GM12801 (cell line): ENCODE measurements around the gene CLDND2.

ENCODE experiments used
- TF ChIP-seq, protein P1 (sequence below): IDR thresholded peaks from one replicate; pipeline ENCODE4 v1.5.1; 2011; ENCODE audit warnings: control low read depth; ENCODE audit not compliant: insufficient read length; ENCODE audit errors: extremely low read depth

CLDND2 gene, protein sequence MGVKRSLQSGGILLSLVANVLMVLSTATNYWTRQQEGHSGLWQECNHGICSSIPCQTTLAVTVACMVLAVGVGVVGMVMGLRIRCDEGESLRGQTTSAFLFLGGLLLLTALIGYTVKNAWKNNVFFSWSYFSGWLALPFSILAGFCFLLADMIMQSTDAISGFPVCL

DNA sequence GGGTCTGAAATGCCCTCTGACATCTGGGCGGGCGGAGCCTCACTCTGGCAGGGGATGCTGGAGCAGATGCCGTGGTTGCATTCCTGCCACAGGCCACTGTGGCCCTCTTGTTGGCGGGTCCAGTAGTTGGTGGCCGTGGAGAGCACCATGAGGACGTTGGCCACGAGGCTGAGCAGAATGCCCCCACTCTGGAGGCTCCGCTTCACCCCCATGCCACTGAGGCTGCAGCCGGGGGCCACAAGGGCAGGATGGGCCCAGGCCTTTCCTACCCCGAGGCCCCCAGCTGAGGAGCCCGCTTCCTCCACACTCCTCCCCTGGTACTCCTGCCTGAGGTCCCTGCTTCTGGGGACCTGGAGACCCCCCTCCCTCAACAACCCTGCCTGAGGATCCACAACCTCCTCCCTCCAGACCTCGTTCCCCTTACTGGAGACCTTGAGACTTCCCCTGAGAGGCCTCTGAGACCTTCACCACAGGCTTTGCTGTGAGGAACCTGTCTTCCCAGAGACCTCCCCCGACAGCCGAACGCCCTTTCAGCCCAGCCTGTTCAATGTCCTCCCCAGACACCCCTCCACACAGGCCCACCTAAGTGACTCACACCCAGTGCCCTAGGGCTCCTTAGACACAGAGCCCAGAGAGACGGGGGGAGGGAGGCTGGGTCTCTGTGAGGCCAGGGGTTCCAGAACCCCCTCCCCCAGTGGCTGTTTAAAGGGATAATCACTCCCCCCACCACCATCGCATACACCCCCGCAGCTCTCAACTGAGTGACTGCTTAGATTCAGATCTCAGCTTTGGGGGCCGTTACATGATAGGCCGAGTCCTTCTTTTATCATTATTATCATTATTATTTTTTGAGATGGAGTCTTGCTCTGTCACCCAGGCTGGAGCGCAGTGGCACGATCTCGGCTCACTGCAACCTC is at the start of gene CLDND2:
Gene CLDND2, minus strand, starts transcription at position 638 of the 917 bp plus-strand sequence. Its CDS starts 426 bp downstream, at position 212.
- TF ChIP-seq, protein P1, sequence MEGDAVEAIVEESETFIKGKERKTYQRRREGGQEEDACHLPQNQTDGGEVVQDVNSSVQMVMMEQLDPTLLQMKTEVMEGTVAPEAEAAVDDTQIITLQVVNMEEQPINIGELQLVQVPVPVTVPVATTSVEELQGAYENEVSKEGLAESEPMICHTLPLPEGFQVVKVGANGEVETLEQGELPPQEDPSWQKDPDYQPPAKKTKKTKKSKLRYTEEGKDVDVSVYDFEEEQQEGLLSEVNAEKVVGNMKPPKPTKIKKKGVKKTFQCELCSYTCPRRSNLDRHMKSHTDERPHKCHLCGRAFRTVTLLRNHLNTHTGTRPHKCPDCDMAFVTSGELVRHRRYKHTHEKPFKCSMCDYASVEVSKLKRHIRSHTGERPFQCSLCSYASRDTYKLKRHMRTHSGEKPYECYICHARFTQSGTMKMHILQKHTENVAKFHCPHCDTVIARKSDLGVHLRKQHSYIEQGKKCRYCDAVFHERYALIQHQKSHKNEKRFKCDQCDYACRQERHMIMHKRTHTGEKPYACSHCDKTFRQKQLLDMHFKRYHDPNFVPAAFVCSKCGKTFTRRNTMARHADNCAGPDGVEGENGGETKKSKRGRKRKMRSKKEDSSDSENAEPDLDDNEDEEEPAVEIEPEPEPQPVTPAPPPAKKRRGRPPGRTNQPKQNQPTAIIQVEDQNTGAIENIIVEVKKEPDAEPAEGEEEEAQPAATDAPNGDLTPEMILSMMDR = no peak

DNA sequence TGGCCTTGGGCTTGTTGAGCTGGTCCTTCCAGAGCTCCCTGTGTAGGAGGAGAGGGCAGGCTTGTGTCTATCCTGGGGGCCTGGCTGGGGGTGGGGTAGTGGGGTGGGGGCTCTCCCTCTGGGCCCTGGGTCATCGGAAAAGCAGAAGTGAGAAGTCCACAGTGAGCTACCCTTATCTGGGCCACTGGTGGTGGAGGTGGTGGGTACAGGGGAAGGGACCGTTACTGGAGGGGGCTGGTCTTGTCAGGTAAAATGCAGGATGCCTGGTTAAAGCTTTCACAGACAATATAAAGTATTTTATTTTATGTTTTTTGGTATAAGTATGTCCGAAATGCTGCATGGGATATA is 49.0 kb upstream of the CLDND2 start:
- TF ChIP-seq, protein P1 = no peak

DNA sequence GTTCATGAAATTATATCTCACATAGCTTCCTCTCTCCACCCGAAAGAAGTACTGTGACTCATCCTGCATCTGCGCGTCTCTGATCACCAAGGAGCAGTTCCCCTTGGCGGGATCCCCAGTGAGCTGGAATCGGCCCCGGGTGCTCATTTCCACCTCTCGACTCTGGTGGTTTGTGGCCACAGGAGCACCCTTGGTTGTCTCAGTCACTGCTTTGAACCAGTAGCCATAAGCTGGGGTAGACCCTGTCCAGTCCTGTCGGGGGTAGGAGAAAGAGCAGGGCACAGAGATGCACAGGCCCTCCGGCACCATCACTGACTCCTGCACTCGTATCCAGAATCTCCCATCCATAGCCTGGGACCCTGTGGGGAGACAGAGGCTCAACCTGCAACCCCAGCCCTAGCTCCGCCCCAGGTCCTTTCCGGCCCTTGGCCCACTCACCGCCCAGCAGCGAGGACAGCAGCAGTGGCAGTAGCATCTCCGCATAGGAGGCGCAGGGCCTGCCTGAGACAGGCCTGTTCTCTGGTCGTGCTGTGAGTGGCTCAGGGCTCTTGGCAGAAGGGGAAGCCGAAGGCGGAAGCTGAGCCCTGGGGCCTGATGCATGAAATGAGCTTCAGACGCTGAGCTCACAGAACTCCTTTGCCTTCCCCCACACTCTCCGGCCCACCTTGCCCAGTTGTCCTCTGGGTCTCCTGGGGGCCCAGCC is 48.5 kb upstream of the CLDND2 start, which contains the start of gene SIGLEC10:
Gene SIGLEC10, minus strand, starts transcription at position 536 of the 703 bp plus-strand sequence. Its CDS starts 61 bp downstream, at position 475.
- TF ChIP-seq, protein P1 = no peak

DNA sequence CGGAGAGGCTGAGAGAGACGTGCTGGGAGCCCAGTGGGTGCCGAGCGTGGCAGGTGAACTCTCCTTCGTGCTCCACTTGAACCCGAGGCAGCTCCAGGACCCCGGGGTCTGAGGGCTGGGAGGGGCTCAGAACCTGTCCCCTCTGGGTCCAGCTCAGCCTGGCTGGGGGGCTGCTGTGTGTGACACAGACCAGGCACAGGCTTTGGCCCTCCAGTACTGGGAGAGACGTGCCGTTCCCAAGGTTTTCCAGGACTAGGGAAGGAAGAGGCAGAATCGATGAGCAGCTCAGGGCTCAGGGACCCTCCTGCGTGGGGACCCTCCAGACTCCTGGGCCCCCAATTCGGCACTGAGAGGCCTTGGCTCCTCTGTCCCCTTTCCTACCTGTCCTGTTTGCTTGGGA is 46.4 kb upstream of the CLDND2 start:
- TF ChIP-seq, protein P1 = no peak

DNA sequence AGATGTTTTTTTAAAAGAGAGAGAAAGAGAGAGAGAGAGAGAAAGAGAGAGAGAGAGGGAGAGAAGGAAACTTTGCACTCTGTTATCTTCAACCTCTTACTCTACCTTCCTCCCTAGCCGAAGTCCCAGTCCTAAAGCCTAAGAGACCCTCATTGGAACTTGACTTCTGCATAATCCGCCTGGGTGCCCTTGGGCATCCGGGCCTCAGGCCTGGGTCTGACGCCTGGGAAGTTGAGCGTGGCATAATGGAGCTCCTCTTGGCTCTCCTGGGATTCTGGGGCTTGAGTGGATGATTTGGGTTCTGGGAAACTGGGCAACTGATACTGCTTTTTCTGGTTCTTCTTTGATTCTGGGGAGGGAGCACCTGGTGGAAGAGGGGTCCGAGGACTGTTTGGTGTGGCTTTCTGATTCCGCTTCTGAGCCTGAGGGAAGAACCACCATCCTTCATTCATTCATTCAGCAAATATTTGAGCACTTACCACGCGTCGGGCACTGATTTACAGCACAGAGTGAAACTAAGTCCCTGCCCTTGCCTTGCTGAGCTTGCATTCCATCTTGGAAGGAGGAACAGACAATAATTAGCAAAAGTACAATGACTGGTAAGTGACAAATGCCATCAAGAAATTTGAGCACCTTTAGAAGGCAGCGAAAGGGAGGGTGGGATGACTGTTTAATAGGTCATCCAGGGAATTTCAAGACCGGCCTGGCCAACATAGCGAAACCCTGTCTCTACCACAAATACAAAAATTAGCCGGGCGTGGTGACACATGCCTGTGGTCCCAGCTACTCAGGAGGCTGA is 42.3 kb upstream of the CLDND2 start:
- TF ChIP-seq, protein P1 = no peak

DNA sequence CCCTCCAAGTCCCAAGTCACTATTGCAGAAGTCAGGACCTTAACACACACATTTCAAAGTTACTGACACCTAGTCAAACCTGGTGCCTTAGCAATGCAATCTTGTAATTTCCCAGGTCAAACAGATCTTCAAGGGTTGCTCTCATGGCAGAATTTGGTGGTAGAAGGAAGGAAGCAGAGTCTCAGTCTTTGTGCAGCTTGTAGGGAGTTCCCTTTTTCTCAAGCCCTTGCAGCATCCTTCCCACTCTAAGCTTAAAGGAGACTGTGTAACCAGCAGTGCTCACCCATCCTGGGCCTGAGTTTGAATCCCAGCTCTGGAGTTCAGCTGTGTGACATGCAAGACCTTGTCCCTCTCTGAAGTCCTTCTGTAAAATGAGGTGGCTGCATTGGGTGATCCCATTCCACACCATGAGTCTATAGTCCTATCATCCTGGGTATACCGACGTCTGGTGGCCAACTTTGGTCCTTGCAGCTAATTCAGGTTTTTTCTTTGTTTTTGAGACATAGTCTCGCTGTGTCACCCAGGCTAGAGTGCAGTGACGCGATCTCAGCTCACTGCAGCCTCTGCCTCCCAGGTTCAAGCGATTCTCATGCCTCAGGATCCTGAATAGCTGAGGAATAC is 38.8 kb upstream of the CLDND2 start:
- TF ChIP-seq, protein P1 = no peak
